H4 (cell line): ENCODE data around the gene SH3BGRL. TPM values are rescaled to one million over a fixed set of nuclear protein-coding genes. Genes with fewer than 3 reads are reported as not detected.

Experiments used
- total RNA-seq: library from RNA; depleted of rRNA; stranded (reverse); fragments of >200 nt; shearing (Covaris generic); gene quantifications from 2 replicates; pipeline ENCODE4 v1.2.3, GENCODE V29; 2014; rRNA removed

SH3BGRL gene
- total RNA-seq, 1 experiment from 2014 or later = 90.2 TPM

Other genes starting within 250 kb of the SH3BGRL start
- gene HMGN5, start 189 bp upstream of the SH3BGRL start, total RNA-seq = 0.97 and 5.8 TPM in 2 replicates